GM21717 (cell line): ENCODE results near the gene CLK2.
"Not testable (repeated sequence)": the region's sequence is repeated elsewhere in the genome, so short reads cannot be mapped to it uniquely, and the experiment has no call there.

Experiments
- ATAC-seq: cut with Tn5 transposase; IDR thresholded peaks from one replicate; pipeline ENCODE4 v1.9.1; 2021; ENCODE audit warnings: mild to moderate bottlenecking, moderate library complexity; ENCODE audit not compliant: unreplicated experiment

The CLK2 gene

GRCh38 chr1:155268630-155269029 lies 4.7 kb downstream of the CLK2 start:
- ATAC-seq: no peak

GRCh38 chr1:155267373-155267772 lies 5.9 kb downstream of the CLK2 start:
- no peak for ATAC-seq

GRCh38 chr1:155266553-155266952 lies 6.8 kb downstream of the CLK2 start:
- no peak for ATAC-seq

- ATAC-seq: no peak
Observed at GRCh38 chr1:155263067-155263466, 10.2 kb downstream of the CLK2 start.

GRCh38 chr1:155261852-155262673 lies 11.2 kb downstream of the CLK2 start, which contains the start of gene SCAMP3:
Gene SCAMP3, minus strand, starts transcription at chr1:155262360. Its CDS starts 209 bp downstream, at chr1:155262151.
- ATAC-seq: peak; percentile 78

GRCh38 chr1:155261493-155261851 lies 11.8 kb downstream of the CLK2 start:
- no peak for ATAC-seq

- no peak for ATAC-seq
Observed at GRCh38 chr1:155260276-155260675, 13.0 kb downstream of the CLK2 start.

- no peak for ATAC-seq
Observed at GRCh38 chr1:155256058-155256852, 17.0 kb downstream of the CLK2 start.

GRCh38 chr1:155255243-155256007 lies 17.9 kb downstream of the CLK2 start, which contains the start of gene ENTREP3:
Gene ENTREP3, minus strand, starts transcription at chr1:155255483. Its CDS starts 606 bp downstream, at chr1:155254877.
- ATAC-seq: peak; percentile 47

- ATAC-seq: no peak
Observed at GRCh38 chr1:155254714-155255242, 18.5 kb downstream of the CLK2 start.

- ATAC-seq: no peak
Observed at GRCh38 chr1:155254228-155254713, 19.0 kb downstream of the CLK2 start.

- no peak for ATAC-seq
Observed at GRCh38 chr1:155253797-155254196, 19.5 kb downstream of the CLK2 start.

GRCh38 chr1:155253208-155253607 lies 20.1 kb downstream of the CLK2 start:
- ATAC-seq: no peak

- no peak for ATAC-seq
Observed at GRCh38 chr1:155251566-155251965, 21.7 kb downstream of the CLK2 start.

GRCh38 chr1:155250633-155251449 lies 22.5 kb downstream of the CLK2 start:
- ATAC-seq: peak; percentile 53

GRCh38 chr1:155250246-155250632 lies 23.1 kb downstream of the CLK2 start:
- ATAC-seq: peak; percentile 5

GRCh38 chr1:155247667-155248553 lies 25.4 kb downstream of the CLK2 start:
- no peak for ATAC-seq

- not testable (repeated sequence) for ATAC-seq
Observed at GRCh38 chr1:155246796-155247195, 26.5 kb downstream of the CLK2 start.

- no peak for ATAC-seq
Observed at GRCh38 chr1:155245163-155245524, 28.2 kb downstream of the CLK2 start.
